Measurements from ENCODE around the gene ELMOD1. TPM values are rescaled to one million over a fixed set of nuclear protein-coding genes. Genes with fewer than 3 reads are reported as not detected.

Gene ELMOD1
- total and polyA plus RNA-seq, 2 of the 4 experiments (the other 2 are of a cell fraction), result 0.18 to 0.29 TPM

DNA sequence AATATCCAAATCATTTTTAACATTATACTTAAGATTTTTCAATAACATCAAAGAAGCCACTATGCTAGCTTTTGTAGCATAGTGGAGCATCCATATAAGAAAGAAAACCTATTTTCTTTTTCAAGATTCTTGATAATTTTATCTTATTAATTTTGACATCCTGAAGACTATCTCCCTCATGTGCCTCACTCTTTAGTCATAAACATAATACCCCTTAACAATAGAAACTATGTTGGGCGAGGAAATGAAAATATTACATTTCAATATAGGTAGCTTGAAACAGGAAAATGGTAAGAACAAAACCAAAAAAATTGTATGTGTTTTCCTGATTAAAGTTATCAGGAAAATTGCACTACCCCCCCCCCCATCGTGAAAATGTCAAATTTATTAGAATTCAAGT lies 40.1 kb downstream of the ELMOD1 start:
- Histone ChIP-seq H2BK5ac (ENCODE audit: low read depth, low read length, poor library complexity, severe bottlenecking) (no peak overlapping the region), H3K27me3 (ENCODE audit: control insufficient read depth, insufficient read depth, low read length) (peaks cover 4% of the 10 kb centered on the region; the same call in 1 of the 2 replicates), H3K4me3 (ENCODE audit: insufficient read depth, low read depth, low read length) (no peak overlapping the region), H3K9ac (ENCODE audit: low read depth, low read length) (no peak overlapping the region), H3K36me3 (ENCODE audit: control insufficient read depth, insufficient read depth, low read length) (no peaks in the 10 kb centered on the region), H3K18ac (ENCODE audit: low read depth, low read length) (no peak overlapping the region), H2BK20ac (ENCODE audit: low read depth, low read length) (no peak overlapping the region), H3K4me2 (ENCODE audit: low read depth, low read length) (no peak overlapping the region), H4K20me1 (ENCODE audit: insufficient read depth, low read length) (no peaks in the 10 kb centered on the region), H3K4me1 (ENCODE audit: control insufficient read depth, insufficient read depth, low read length) (no peaks in the 10 kb centered on the region), H3K4ac (ENCODE audit: low read depth, low read length) (no peak overlapping the region), H4K5ac (ENCODE audit: low read depth, low read length) (no peak overlapping the region), H3K9me3 (ENCODE audit: control insufficient read depth, insufficient read depth, low read length) (no peaks in the 10 kb centered on the region), H3K56ac (ENCODE audit: extremely low read depth, insufficient read depth, low read length) (no peak overlapping the region), H2BK15ac (ENCODE audit: low read depth, low read length) (no peak overlapping the region), H2AFZ (replicated peaks; ENCODE audit: low read length, poor library complexity) (no peak overlapping the region), H3K23ac (ENCODE audit: low read depth, low read length) (no peak overlapping the region), H2BK120ac (ENCODE audit: low read depth, low read length) (no peak overlapping the region), H3K79me1 (ENCODE audit: low read depth in 1 of 2, low read length in 2 of 2) (no peaks in the 10 kb centered on the region), H4K91ac (ENCODE audit: insufficient read depth, low read depth, low read length) (no peak overlapping the region), H3K9me1 (ENCODE audit: insufficient read depth, low read length) (no peaks in the 10 kb centered on the region), H4K8ac (ENCODE audit: low read depth in 2 of 2, low read length in 2 of 2) (no peak overlapping the region), H2AK5ac (ENCODE audit: low read depth, low read length) (no peak overlapping the region), H2AK9ac (replicated peaks; ENCODE audit: low read depth, low read length, poor library complexity) (no peak overlapping the region), H3K14ac (replicated peaks; ENCODE audit: low read depth, low read length) (no peak overlapping the region), H3K27ac (ENCODE audit: insufficient read depth, low read length) (no peak overlapping the region)
- ATAC-seq (ENCODE audit: low read depth) (no peak), DNase-seq (no peak)
- no CpG with 5 or more reads among the region's 2 CpGs for WGBS, 2 experiments (ENCODE audit: extremely low coverage in 2 of 2, insufficient read length in 1 of 2)
- dilution Hi-C loops (cut with HindIII; ENCODE audit: low sequenced_read_pairs, unreplicated experiment) (no loop called here), in situ Hi-C loops (cut with MboI; ENCODE audit: low sequenced_read_pairs) (no loop called here), intact Hi-C loops (cut with micrococcal nuclease) (no loop called here)
- ChIA-PET CTCF (no interaction called here), POLR2A (ENCODE audit: unreplicated experiment) (no interaction called here)
- TF ChIP-seq, protein P1, sequence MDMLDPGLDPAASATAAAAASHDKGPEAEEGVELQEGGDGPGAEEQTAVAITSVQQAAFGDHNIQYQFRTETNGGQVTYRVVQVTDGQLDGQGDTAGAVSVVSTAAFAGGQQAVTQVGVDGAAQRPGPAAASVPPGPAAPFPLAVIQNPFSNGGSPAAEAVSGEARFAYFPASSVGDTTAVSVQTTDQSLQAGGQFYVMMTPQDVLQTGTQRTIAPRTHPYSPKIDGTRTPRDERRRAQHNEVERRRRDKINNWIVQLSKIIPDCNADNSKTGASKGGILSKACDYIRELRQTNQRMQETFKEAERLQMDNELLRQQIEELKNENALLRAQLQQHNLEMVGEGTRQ (IDR thresholded peaks at IDR 0.05; ENCODE audit: low read depth, low read length), result no peak
- TF ChIP-seq MAFK (IDR thresholded peaks at IDR 0.05; ENCODE audit: low read depth, low read length), result no peak
- TF ChIP-seq MAZ (IDR thresholded peaks at IDR 0.05; ENCODE audit: borderline replicate concordance, low read depth, low read length), result no peak
- TF ChIP-seq BHLHE40 (IDR thresholded peaks at IDR 0.05; ENCODE audit: low read depth, low read length), result no peak
- TF ChIP-seq, protein P2, sequence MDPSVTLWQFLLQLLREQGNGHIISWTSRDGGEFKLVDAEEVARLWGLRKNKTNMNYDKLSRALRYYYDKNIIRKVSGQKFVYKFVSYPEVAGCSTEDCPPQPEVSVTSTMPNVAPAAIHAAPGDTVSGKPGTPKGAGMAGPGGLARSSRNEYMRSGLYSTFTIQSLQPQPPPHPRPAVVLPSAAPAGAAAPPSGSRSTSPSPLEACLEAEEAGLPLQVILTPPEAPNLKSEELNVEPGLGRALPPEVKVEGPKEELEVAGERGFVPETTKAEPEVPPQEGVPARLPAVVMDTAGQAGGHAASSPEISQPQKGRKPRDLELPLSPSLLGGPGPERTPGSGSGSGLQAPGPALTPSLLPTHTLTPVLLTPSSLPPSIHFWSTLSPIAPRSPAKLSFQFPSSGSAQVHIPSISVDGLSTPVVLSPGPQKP (IDR thresholded peaks at IDR 0.05; ENCODE audit: borderline replicate concordance, low read depth, low read length), result no peak
- TF ChIP-seq FOS (IDR thresholded peaks at IDR 0.05; ENCODE audit: low read depth, low read length), result no peak
- TF ChIP-seq RAD21 (IDR thresholded peaks at IDR 0.05; ENCODE audit: low read length), result no peak
- TF ChIP-seq CEBPB (IDR thresholded peaks at IDR 0.05; ENCODE audit: low read depth, low read length), result no peak
- TF ChIP-seq POLR2A (IDR thresholded peaks at IDR 0.05; ENCODE audit: low read depth, low read length), result no peak
- no peak for TF ChIP-seq SMC3 (IDR thresholded peaks at IDR 0.05; ENCODE audit: low read depth, low read length)
- no peak for TF ChIP-seq CHD1 (IDR thresholded peaks at IDR 0.05; ENCODE audit: low read depth, low read length)
- no peak for TF ChIP-seq RFX5 (IDR thresholded peaks at IDR 0.05; ENCODE audit: low read depth, low read length)
- no peak for TF ChIP-seq NFE2L2 (IDR thresholded peaks at IDR 0.05; ENCODE audit: low read depth, low read length)
- TF ChIP-seq RCOR1 (IDR thresholded peaks at IDR 0.05; ENCODE audit: insufficient replicate concordance, low read length), result no peak
- TF ChIP-seq, protein P3, sequence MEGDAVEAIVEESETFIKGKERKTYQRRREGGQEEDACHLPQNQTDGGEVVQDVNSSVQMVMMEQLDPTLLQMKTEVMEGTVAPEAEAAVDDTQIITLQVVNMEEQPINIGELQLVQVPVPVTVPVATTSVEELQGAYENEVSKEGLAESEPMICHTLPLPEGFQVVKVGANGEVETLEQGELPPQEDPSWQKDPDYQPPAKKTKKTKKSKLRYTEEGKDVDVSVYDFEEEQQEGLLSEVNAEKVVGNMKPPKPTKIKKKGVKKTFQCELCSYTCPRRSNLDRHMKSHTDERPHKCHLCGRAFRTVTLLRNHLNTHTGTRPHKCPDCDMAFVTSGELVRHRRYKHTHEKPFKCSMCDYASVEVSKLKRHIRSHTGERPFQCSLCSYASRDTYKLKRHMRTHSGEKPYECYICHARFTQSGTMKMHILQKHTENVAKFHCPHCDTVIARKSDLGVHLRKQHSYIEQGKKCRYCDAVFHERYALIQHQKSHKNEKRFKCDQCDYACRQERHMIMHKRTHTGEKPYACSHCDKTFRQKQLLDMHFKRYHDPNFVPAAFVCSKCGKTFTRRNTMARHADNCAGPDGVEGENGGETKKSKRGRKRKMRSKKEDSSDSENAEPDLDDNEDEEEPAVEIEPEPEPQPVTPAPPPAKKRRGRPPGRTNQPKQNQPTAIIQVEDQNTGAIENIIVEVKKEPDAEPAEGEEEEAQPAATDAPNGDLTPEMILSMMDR (conservative IDR thresholded peaks at IDR 0.05; ENCODE audit: low read depth, low read length), result no peak
- no peak for TF ChIP-seq MXI1 (IDR thresholded peaks at IDR 0.05; ENCODE audit: borderline replicate concordance, low read depth, low read length)
- BruUV-seq (replicated peaks), result no TSS peak
